Liver (tissue), 9 donors: ENCODE data around the gene FRZB. TPM values are rescaled to one million over a fixed set of nuclear protein-coding genes. Genes with fewer than 3 reads are reported as not detected.

Source experiments
- DNase-seq: peaks from one replicate; pipeline ENCODE4 v3.0.0-alpha.2; 2017; ENCODE audit warnings: low spot score
- H3K27ac ChIP-seq, 2 donors: one replicate each; pipeline ENCODE4 v1.7.0; 2013; ENCODE audit warnings: inconsistent platforms in 2 of 2, low read length in 2 of 2, control low read depth in 1 of 2, low read depth in 1 of 2, mild to moderate bottlenecking in 1 of 2
- H3K27me3 ChIP-seq, 4 donors: one replicate each; pipeline versions ENCODE4 v1.6.1 to v1.7.0; 2013; ENCODE audit warnings: low read length in 3 of 4, inconsistent platforms in 1 of 4, mild to moderate bottlenecking in 1 of 4, moderate library complexity in 1 of 4; ENCODE audit not compliant: control insufficient read depth in 4 of 4, insufficient read depth in 4 of 4
- H3K36me3 ChIP-seq, 4 donors: one replicate each; pipeline versions ENCODE4 v1.6.1 to v1.7.0; 2013; ENCODE audit warnings: low read length in 3 of 4, mild to moderate bottlenecking in 3 of 4, low read depth in 1 of 4, moderate library complexity in 1 of 4; ENCODE audit not compliant: control insufficient read depth in 4 of 4, insufficient read depth in 3 of 4
- H3K4me1 ChIP-seq, 4 donors: one replicate each; pipeline versions ENCODE4 v1.6.1 to v1.7.0; 2013; ENCODE audit warnings: low read length in 3 of 4, mild to moderate bottlenecking in 3 of 4, moderate library complexity in 1 of 4; ENCODE audit not compliant: control insufficient read depth in 4 of 4, insufficient read depth in 4 of 4
- H3K4me3 ChIP-seq, 3 donors: one replicate each; pipeline versions ENCODE4 v1.6.1 to v1.7.0; 2013; ENCODE audit warnings: low read length in 3 of 3, control low read depth in 1 of 3, low read depth in 1 of 3, mild to moderate bottlenecking in 1 of 3
- H3K9ac ChIP-seq, 2 donors: one replicate each; pipeline ENCODE4 v1.7.0; 2013; ENCODE audit warnings: low read length in 2 of 2, mild to moderate bottlenecking in 2 of 2, moderate library complexity in 2 of 2, control low read depth in 1 of 2, low read depth in 1 of 2
- H3K9me3 ChIP-seq, 4 donors: one replicate each; pipeline versions ENCODE4 v1.6.1 to v1.7.0; 2013; ENCODE audit warnings: low read length in 3 of 4; ENCODE audit not compliant: control insufficient read depth in 4 of 4
- EGR1 ChIP-seq, 2 donors: IDR thresholded peaks; 2 replicates each; pipeline ENCODE4 v1.6.1; 2016 to 2018; ENCODE audit warnings: antibody characterized with exemption in 2 of 2, low read depth in 2 of 2
- FOXA1 ChIP-seq: IDR thresholded peaks from 2 replicates; pipeline ENCODE4 v1.6.1; 2016; ENCODE audit warnings: antibody characterized with exemption
- FOXA2 ChIP-seq: IDR thresholded peaks from 2 replicates; pipeline ENCODE4 v1.6.1; 2016; ENCODE audit warnings: antibody characterized with exemption
- GABPA ChIP-seq, 2 donors: IDR thresholded peaks in 1 of 2; conservative IDR thresholded peaks in 1 of 2; 2 replicates each; pipeline ENCODE4 v1.6.1; 2016; ENCODE audit warnings: antibody characterized with exemption in 2 of 2, mild to moderate bottlenecking in 1 of 2, moderate library complexity in 1 of 2
- HNF4A ChIP-seq, 2 donors: conservative IDR thresholded peaks; 2 replicates each; pipeline ENCODE4 v1.6.1; 2016; ENCODE audit warnings: antibody characterized with exemption in 2 of 2, mild to moderate bottlenecking in 2 of 2
- HNF4G ChIP-seq: IDR thresholded peaks from 2 replicates; pipeline ENCODE4 v1.6.1; 2016; ENCODE audit warnings: antibody characterized with exemption
- JUND ChIP-seq, 2 donors: IDR thresholded peaks; 2 replicates each; pipeline ENCODE4 v1.6.1; 2016; ENCODE audit warnings: antibody characterized with exemption in 2 of 2
- NR2F2 ChIP-seq: IDR thresholded peaks from 2 replicates; pipeline ENCODE4 v1.6.1; 2016; ENCODE audit warnings: antibody characterized with exemption
- RAD21 ChIP-seq, 2 donors: IDR thresholded peaks; 2 replicates each; pipeline ENCODE4 v1.6.1; 2016; ENCODE audit warnings: antibody characterized with exemption in 2 of 2, mild to moderate bottlenecking in 2 of 2
- RXRA ChIP-seq, 2 donors: IDR thresholded peaks; 2 replicates each; pipeline ENCODE4 v1.6.1; 2017 to 2018; ENCODE audit warnings: antibody characterized with exemption in 2 of 2, mild to moderate bottlenecking in 1 of 2
- SP1 ChIP-seq: IDR thresholded peaks from 2 replicates; pipeline ENCODE4 v1.6.1; 2018; ENCODE audit warnings: antibody characterized with exemption, mild to moderate bottlenecking
- TAF1 ChIP-seq: conservative IDR thresholded peaks from 2 replicates; pipeline ENCODE4 v1.6.1; 2016; ENCODE audit warnings: antibody characterized with exemption, mild to moderate bottlenecking
- YY1 ChIP-seq: IDR thresholded peaks from 2 replicates; pipeline ENCODE4 v1.6.1; 2016; ENCODE audit warnings: antibody characterized with exemption, mild to moderate bottlenecking
- WGBS: extraction: QIAGEN DNeasy Blood & Tissue Kit; methylation state at CpG from one replicate; pipeline ENCODE4 v1.1.7; 2013; 5-methylcytosine and 5-hydroxymethylcytosine counted together
- polyA plus RNA-seq, 2 donors: library from polyadenylated mRNA; stranded (reverse) in 1 of 2; unstranded in 1 of 2; fragments of 200-250 nt in 1 of 2; fragments of >200 nt in 1 of 2; fragmentation: Nextera tagmentation in 1 of 2; extraction: Ambion mirVana in 1 of 2; gene quantifications; one replicate each; pipeline versions ENCODE4 v1.2.1 to v1.2.3, GENCODE V29; 2013 to 2015
- total RNA-seq, 2 donors: library from RNA; depleted of rRNA; stranded (reverse); fragments of >200 nt; gene quantifications; one replicate each; pipeline ENCODE4 v1.2.3, GENCODE V29; 2014
- TF ChIP-seq, protein P1 (sequence below): fragments of 150-350 bp; IDR thresholded peaks from 2 replicates; pipeline ENCODE4 v1.5.1; 2017; ENCODE audit warnings: improper control_type of control experiment, low read depth, low read length; ENCODE audit not compliant: missing input control
- TF ChIP-seq, protein P2 (sequence below): IDR thresholded peaks from 2 replicates; pipeline ENCODE4 v1.6.1; 2016; ENCODE audit warnings: antibody characterized with exemption
- TF ChIP-seq, protein P3 (sequence below): IDR thresholded peaks from 2 replicates; pipeline ENCODE4 v1.6.1; 2016; ENCODE audit warnings: antibody characterized with exemption, mild to moderate bottlenecking
- TF ChIP-seq, protein P4 (sequence below): IDR thresholded peaks from 2 replicates; pipeline ENCODE4 v1.6.1; 2016; ENCODE audit warnings: antibody characterized with exemption
- TF ChIP-seq, protein P5 (sequence below): IDR thresholded peaks from 2 replicates; pipeline ENCODE4 v1.6.1; 2016; ENCODE audit warnings: antibody characterized with exemption
- donor health status: healthy.
- donor health status: healthy.
- donor health status: healthy.
- donor health status: healthy.
- donor health status: healthy.

FRZB gene
- total and polyA plus RNA-seq, 4 donors = 0.17 to 1.0 (median 0.54) TPM

DNA sequence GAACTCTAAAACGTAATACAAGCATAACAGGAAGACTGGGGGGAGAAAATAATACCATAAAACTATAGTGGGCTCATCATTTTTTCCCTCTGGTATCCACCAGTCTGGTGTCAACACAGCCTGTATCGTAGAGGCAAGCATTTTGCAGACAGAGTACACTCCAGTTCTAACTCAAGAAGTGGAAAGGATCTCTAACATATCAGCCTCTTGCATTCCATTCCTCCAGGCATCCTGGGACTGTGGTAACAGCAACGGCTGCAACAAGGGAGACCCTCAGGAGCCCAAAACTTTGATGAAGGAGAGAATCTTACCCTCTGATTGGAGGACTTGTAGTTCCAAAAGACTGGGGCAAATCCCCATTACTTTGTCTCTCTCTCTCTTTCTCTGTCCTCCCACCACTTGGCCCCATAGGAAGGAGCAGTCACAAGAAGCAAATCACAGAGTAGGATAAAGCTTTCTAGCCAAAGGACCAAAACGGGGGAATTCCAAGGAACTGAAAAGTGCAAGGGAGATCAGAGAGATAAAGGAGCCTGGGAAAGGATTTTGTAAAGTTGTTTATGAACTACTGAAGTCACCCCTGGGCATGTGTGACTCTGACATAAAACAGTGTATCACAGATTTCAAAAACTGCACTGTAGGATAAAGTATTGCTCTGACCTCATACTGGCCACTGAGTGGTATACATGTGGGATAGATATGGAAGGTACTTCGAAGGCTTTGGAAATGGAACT is 11.9 kb downstream of the FRZB start:
- Histone ChIP-seq H3K9ac (no peak overlapping the region), H3K9me3 (no peaks in the 10 kb centered on the region), H3K36me3 (no peaks in the 10 kb centered on the region), H3K27me3 (no peaks in the 10 kb centered on the region), H3K4me3 (no peak overlapping the region), H3K27ac (no peak overlapping the region), H3K4me1 (peaks cover 0 to 9% (median 5%) of the 10 kb centered on the region in 4 donors)
- no peak for DNase-seq
- TF ChIP-seq YY1 (no peak), RXRA (IDR thresholded peaks at IDR 0.05) (no peak), SP1 (no peak), JUND (IDR thresholded peaks at IDR 0.05) (no peak), TAF1 (no peak), HNF4A (conservative IDR thresholded peaks at IDR 0.05) (no peak), EGR1 (IDR thresholded peaks at IDR 0.05; ENCODE audit: low read depth in 2 of 2) (no peak), FOXA1 (no peak)
- TF ChIP-seq, protein P1, sequence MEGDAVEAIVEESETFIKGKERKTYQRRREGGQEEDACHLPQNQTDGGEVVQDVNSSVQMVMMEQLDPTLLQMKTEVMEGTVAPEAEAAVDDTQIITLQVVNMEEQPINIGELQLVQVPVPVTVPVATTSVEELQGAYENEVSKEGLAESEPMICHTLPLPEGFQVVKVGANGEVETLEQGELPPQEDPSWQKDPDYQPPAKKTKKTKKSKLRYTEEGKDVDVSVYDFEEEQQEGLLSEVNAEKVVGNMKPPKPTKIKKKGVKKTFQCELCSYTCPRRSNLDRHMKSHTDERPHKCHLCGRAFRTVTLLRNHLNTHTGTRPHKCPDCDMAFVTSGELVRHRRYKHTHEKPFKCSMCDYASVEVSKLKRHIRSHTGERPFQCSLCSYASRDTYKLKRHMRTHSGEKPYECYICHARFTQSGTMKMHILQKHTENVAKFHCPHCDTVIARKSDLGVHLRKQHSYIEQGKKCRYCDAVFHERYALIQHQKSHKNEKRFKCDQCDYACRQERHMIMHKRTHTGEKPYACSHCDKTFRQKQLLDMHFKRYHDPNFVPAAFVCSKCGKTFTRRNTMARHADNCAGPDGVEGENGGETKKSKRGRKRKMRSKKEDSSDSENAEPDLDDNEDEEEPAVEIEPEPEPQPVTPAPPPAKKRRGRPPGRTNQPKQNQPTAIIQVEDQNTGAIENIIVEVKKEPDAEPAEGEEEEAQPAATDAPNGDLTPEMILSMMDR = no peak
- TF ChIP-seq, protein P2, sequence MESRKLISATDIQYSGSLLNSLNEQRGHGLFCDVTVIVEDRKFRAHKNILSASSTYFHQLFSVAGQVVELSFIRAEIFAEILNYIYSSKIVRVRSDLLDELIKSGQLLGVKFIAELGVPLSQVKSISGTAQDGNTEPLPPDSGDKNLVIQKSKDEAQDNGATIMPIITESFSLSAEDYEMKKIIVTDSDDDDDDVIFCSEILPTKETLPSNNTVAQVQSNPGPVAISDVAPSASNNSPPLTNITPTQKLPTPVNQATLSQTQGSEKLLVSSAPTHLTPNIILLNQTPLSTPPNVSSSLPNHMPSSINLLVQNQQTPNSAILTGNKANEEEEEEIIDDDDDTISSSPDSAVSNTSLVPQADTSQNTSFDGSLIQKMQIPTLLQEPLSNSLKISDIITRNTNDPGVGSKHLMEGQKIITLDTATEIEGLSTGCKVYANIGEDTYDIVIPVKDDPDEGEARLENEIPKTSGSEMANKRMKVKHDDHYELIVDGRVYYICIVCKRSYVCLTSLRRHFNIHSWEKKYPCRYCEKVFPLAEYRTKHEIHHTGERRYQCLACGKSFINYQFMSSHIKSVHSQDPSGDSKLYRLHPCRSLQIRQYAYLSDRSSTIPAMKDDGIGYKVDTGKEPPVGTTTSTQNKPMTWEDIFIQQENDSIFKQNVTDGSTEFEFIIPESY = no peak
- WGBS = 79% methylated on average over 5 of the region's 5 CpGs

DNA sequence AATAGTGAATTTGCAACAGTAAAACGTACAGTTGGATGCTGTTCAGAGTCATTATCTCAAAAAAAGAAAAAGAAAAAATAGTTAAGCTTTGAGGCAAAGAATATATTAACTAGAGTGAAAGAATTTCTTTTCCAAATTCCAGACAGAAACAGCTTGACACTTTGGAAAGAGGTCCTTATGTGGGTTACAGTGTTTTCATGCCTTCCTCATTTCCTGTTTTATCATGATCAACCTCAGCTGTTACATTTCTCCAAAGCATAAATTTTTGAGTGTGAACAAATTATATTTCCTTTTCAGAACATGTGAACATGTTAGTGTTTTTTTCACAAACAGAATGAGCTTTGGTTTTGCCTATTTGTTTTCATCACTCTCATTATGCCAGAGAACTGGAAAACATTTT is 13.6 kb downstream of the FRZB start:
- Histone ChIP-seq H3K4me3 (no peak overlapping the region), H3K9ac (no peak overlapping the region), H3K9me3 (no peaks in the 10 kb centered on the region), H3K36me3 (no peaks in the 10 kb centered on the region), H3K27me3 (no peaks in the 10 kb centered on the region), H3K4me1 (peaks cover 0 to 9% (median 5%) of the 10 kb centered on the region in 4 donors), H3K27ac (no peak overlapping the region)
- DNase-seq = no peak
- 74% methylated on average over 1 of the region's 1 CpG for WGBS
- TF ChIP-seq RAD21 (IDR thresholded peaks at IDR 0.05) = no peak
- TF ChIP-seq, protein P3, sequence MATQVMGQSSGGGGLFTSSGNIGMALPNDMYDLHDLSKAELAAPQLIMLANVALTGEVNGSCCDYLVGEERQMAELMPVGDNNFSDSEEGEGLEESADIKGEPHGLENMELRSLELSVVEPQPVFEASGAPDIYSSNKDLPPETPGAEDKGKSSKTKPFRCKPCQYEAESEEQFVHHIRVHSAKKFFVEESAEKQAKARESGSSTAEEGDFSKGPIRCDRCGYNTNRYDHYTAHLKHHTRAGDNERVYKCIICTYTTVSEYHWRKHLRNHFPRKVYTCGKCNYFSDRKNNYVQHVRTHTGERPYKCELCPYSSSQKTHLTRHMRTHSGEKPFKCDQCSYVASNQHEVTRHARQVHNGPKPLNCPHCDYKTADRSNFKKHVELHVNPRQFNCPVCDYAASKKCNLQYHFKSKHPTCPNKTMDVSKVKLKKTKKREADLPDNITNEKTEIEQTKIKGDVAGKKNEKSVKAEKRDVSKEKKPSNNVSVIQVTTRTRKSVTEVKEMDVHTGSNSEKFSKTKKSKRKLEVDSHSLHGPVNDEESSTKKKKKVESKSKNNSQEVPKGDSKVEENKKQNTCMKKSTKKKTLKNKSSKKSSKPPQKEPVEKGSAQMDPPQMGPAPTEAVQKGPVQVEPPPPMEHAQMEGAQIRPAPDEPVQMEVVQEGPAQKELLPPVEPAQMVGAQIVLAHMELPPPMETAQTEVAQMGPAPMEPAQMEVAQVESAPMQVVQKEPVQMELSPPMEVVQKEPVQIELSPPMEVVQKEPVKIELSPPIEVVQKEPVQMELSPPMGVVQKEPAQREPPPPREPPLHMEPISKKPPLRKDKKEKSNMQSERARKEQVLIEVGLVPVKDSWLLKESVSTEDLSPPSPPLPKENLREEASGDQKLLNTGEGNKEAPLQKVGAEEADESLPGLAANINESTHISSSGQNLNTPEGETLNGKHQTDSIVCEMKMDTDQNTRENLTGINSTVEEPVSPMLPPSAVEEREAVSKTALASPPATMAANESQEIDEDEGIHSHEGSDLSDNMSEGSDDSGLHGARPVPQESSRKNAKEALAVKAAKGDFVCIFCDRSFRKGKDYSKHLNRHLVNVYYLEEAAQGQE = no peak
- TF ChIP-seq NR2F2 = no peak
- no peak for TF ChIP-seq FOXA2
- TF ChIP-seq, protein P1 = no peak
- no peak for TF ChIP-seq GABPA (IDR thresholded peaks at IDR 0.05 in 1 of 2, conservative IDR thresholded peaks at IDR 0.05 in 1 of 2)
- TF ChIP-seq FOXA1 = no peak
- TF ChIP-seq JUND (IDR thresholded peaks at IDR 0.05) = no peak
- TF ChIP-seq, protein P4, sequence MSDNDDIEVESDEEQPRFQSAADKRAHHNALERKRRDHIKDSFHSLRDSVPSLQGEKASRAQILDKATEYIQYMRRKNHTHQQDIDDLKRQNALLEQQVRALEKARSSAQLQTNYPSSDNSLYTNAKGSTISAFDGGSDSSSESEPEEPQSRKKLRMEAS = no peak
- no peak for TF ChIP-seq SP1
- no peak for TF ChIP-seq RXRA (IDR thresholded peaks at IDR 0.05)
- TF ChIP-seq HNF4G = no peak
- TF ChIP-seq YY1 = no peak
- TF ChIP-seq, protein P2 = no peak
- TF ChIP-seq HNF4A (conservative IDR thresholded peaks at IDR 0.05) = no peak
- TF ChIP-seq, protein P5, sequence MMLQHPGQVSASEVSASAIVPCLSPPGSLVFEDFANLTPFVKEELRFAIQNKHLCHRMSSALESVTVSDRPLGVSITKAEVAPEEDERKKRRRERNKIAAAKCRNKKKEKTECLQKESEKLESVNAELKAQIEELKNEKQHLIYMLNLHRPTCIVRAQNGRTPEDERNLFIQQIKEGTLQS = no peak
- TF ChIP-seq EGR1 (IDR thresholded peaks at IDR 0.05; ENCODE audit: low read depth in 2 of 2) = no peak
- TF ChIP-seq TAF1 = no peak
